Kasumi-1 (cell line): ENCODE results near the gene PIK3C2B.
"Not testable (repeated sequence)": the region's sequence is repeated elsewhere in the genome, so short reads cannot be mapped to it uniquely, and the experiment has no call there.

Experiments used
- DNase-seq, 2 experiments: peaks; one replicate each; lab custom pipeline; 2025; lab: John Stamatoyannopoulos, UW

Gene PIK3C2B

GRCh38 chr1:204494281-204495077 lies at the start of gene PIK3C2B:
PIK3C2B (minus strand) TSS chr1:204494805; CDS start chr1:204469802, 25,003 bp downstream.
- DNase-seq = peak; percentile 84 to 89

GRCh38 chr1:204544321-204544720 lies 49.7 kb upstream of the PIK3C2B start:
- DNase-seq = no peak

- no peak for DNase-seq
Observed at GRCh38 chr1:204541626-204542025, 47.0 kb upstream of the PIK3C2B start.

- DNase-seq = no peak
Observed at GRCh38 chr1:204532832-204533231, 38.2 kb upstream of the PIK3C2B start.

- DNase-seq = no peak
Observed at GRCh38 chr1:204530932-204531331, 36.3 kb upstream of the PIK3C2B start.

- DNase-seq = no peak
Observed at GRCh38 chr1:204529371-204529895, 34.8 kb upstream of the PIK3C2B start.

- no peak for DNase-seq
Observed at GRCh38 chr1:204528677-204529076, 34.1 kb upstream of the PIK3C2B start.

GRCh38 chr1:204528241-204528640 lies 33.6 kb upstream of the PIK3C2B start:
- DNase-seq = no peak

- no peak for DNase-seq
Observed at GRCh38 chr1:204524986-204525385, 30.4 kb upstream of the PIK3C2B start.

GRCh38 chr1:204523605-204524215 lies 29.1 kb upstream of the PIK3C2B start:
- peak; percentile 31 to 34 for DNase-seq

- DNase-seq = peak; percentile 5 to 20
Observed at GRCh38 chr1:204521941-204522521, 27.4 kb upstream of the PIK3C2B start.

GRCh38 chr1:204520834-204521709 lies 26.5 kb upstream of the PIK3C2B start:
- peak; percentile 30 to 32 for DNase-seq

- not testable (repeated sequence) for DNase-seq
Observed at GRCh38 chr1:204517382-204517781, 22.8 kb upstream of the PIK3C2B start.

- peak; percentile 97 to 98 for DNase-seq
Observed at GRCh38 chr1:204516180-204516879, 21.7 kb upstream of the PIK3C2B start, which contains the start of gene MDM4. MDM4 (plus strand) TSS chr1:204516406; CDS start chr1:204525519, 9,113 bp downstream.

- DNase-seq = no peak
Observed at GRCh38 chr1:204514828-204515227, 20.2 kb upstream of the PIK3C2B start.

GRCh38 chr1:204513117-204513716 lies 18.6 kb upstream of the PIK3C2B start:
- peak; percentile 88 to 91 for DNase-seq

GRCh38 chr1:204511366-204511765 lies 16.8 kb upstream of the PIK3C2B start:
- DNase-seq = no peak

- DNase-seq = no peak
Observed at GRCh38 chr1:204509186-204509635, 14.6 kb upstream of the PIK3C2B start.

- DNase-seq = peak; percentile 49 to 70
Observed at GRCh38 chr1:204507317-204508105, 12.9 kb upstream of the PIK3C2B start.

- peak; percentile 81 to 87 for DNase-seq
Observed at GRCh38 chr1:204506969-204507316, 12.3 kb upstream of the PIK3C2B start.
